NCI-H2227 (cell line): ENCODE data around the gene CBR4.
"Not testable (repeated sequence)": the region's sequence is repeated elsewhere in the genome, so short reads cannot be mapped to it uniquely, and the experiment has no call there.

ENCODE experiments used
- DNase-seq: peaks from one replicate; lab custom pipeline; 2025; ENCODE audit not compliant: unreplicated experiment; lab: John Stamatoyannopoulos, UW

CBR4 gene

DNA sequence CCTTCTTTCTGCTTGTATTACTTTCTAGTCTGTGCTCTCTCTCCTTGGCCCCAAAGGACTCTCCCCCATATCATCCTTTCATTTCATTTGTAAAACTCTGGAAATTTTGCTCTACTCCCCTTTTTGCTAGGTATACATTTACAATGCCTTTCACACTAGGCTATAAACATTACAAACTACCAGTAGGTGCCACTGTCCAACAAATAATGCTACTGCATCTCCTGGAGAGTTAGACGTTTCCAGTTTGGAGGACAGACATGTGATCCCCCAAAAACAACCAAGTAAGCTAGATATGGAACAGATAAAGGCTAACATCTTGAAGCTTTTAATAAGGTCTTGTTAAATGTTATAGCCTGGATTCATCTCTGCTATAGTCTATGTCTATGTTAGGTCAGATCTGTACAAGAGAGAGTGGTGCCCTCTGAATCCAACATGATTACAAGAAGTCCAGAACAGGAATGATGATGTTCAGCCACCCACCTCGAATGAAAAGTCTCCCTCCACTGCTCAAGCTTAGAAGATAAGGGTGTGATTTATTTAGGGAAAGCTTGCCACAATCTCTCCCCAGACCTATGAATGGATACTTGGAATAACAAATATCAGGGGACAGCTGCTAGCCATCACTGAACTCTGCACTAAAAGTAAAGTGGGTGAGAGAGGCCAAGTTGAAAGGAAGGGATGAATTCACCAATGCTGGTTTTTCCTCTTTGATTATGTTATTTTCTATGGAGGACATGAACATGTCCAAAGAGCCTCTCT lies 14.3 kb downstream of the CBR4 start:
- DNase-seq: peak; percentile 15

DNA sequence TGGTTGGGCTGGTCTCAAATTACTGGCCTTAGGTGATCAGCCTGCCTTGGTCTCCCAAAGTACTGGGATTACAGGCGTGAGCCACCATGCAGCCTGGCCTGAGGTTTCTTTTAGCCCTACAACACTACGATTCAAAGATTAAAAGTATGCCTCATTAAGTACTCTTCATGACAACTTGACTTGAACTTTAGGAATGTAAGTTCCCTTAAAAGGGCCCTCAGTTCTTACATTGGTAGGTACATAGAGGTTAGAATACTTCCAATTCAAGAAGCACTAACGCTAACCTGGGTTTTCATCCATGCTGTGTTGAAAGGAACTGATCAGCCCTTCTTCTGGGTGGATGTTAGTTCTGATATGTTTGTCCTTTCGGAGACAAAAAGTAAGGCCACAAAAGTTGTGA lies 15.1 kb downstream of the CBR4 start:
- no peak for DNase-seq

- no peak for DNase-seq
Measured at GRCh38 chr4:168993714-168994510, 16.1 kb downstream of the CBR4 start.

DNA sequence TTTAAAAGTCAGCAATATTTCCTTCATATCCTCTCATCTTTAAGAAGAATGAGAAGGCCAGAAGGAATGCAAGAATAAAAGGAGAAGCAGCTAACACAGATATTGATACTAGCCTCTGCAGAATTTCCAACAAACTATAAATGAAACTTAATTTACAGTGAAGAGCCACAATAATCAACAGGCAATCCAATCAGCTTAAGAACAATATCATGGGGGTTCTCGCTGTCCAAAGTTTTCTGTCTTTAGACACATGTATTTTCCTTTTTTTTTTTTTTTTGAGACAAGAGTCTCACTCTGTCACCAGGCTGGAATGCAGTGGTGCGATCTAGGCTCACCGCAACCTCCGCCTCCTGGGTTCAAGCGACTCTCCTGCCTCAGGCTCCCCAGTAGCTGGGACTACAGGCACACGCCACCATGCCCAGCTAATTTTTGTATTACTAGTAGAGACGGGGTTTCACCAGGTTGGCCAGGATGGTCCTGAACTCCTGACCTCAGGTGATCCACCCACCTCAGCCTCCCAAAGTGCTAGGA lies 17.0 kb downstream of the CBR4 start:
- not testable (repeated sequence) for DNase-seq

DNA sequence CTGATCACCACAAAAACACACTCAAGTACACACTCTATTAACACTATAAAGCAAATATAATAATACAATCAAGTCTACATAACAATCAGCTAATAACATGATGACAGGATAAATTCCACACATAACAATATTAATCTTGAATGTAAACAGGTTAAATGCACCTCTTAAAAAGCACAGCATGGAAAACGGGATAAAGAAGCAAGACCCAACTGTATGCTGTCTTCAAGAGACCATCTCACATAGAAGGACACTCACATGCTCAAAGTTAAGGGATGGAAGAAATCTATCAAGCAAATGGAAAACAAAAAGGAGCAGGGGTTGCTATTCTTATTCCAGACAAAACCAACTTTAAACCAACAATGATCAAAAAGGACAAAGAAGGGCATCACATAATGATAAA lies 28.1 kb downstream of the CBR4 start:
- no peak for DNase-seq

- no peak for DNase-seq
Measured at GRCh38 chr4:168981460-168981859, 28.6 kb downstream of the CBR4 start.

DNA sequence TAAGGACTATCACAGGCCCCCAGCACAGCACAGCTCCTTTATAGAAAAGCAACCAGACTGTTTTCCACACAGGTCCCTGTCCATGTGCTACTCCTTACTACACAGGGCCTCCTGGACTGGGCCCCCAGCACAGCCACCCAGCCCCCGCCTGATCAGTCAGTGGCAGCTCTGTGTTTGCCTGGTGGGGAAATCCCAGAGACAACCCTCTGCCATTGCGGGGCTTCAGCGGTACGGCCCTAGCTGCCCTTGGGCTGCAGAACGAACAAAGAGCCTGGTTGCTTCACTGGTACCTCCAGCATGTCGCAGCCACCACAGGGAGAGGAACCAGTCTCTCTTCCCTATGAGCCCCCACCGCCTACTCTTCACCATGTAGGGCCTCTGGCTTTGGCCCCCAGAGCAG lies 30.7 kb downstream of the CBR4 start:
- DNase-seq: no peak

- no peak for DNase-seq
Measured at GRCh38 chr4:168978001-168978700, 31.9 kb downstream of the CBR4 start.

- DNase-seq: no peak
Measured at GRCh38 chr4:168972596-168972995, 37.5 kb downstream of the CBR4 start.

DNA sequence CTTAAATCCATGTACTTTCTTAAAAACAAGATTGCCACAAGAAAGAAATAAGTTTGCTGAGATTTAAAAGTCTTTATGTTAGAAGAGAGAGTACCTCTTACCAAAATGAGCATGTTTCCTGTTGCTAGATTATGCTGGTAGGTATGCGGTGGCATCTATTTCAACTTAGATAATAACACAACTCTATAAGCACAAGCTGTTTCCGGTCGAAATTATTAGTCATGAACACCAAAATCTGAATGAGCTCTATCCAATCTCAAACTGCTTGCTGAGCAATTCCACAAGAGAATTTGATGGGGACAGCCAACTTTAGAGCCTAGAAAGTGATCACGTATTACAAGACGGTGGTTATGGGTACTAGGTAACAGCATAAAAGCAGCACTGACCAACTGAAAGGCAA lies 49.3 kb downstream of the CBR4 start:
- DNase-seq: no peak

DNA sequence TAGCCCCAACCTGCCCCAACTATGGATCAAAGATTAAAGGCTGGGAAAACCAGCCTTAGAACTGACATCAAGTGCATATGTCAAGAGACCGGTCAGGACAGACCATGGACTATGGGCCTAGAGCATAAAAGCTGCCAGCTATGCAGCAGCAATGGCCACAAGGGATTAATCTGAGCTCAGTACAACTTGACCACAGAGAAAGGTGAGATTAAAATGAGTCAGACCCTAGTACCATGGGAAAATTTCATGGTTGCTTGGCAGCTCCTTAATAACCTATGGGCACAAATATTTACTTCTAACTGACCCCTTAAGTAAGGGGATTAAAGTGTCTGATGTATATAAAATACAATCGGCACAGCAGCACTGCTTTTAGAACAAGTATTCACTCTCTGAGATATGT lies 54.4 kb downstream of the CBR4 start:
- DNase-seq: no peak

GRCh38 chr4:168952821-168953246 lies 57.2 kb downstream of the CBR4 start:
- not testable (repeated sequence) for DNase-seq

GRCh38 chr4:168945291-168945690 lies 64.8 kb downstream of the CBR4 start:
- no peak for DNase-seq

DNA sequence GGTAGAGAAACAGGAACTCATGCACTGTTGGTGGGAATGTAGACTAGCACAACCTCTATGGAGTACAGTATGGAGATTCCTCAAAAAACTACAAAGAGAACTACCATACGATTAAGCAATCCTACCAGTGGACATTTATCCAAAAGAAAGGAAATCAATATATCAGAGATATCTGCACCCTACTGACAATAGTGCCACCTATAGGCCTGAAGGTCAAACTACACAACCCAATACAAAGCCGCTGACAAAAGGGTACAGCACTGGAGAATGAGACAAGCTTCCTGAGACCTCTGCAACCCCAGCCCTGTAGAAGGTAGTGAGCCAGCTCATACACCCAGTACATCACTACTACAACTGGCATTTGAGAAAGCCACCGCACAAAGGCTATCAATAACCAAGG lies 67.1 kb downstream of the CBR4 start:
- DNase-seq: no peak
